Colonic mucosa (tissue), 4 donors: ENCODE results near the gene ZYG11A. TPM values are rescaled to one million over a fixed set of nuclear protein-coding genes. Genes with fewer than 3 reads are reported as not detected.

Experiments used
- DNase-seq: peaks from one replicate; pipeline ENCODE4 v3.0.0-alpha.2; 2020
- H3K27ac ChIP-seq: fragments of 200-600 bp; one replicate; pipeline ENCODE4 v1.8.0; 2021
- H3K27me3 ChIP-seq: fragments of 200-600 bp; one replicate; pipeline ENCODE4 v1.8.0; 2021
- H3K36me3 ChIP-seq: fragments of 200-600 bp; one replicate; pipeline ENCODE4 v1.8.0; 2021
- H3K4me1 ChIP-seq: fragments of 200-600 bp; one replicate; pipeline ENCODE4 v1.8.0; 2021; ENCODE audit warnings: mild to moderate bottlenecking
- H3K4me3 ChIP-seq: fragments of 200-600 bp; one replicate; pipeline ENCODE4 v1.8.0; 2021
- H3K9ac ChIP-seq, 2 donors: one replicate each; pipeline ENCODE4 v1.7.0; 2013; ENCODE audit warnings: control low read depth in 2 of 2, low read depth in 2 of 2, low read length in 2 of 2
- H3K9me3 ChIP-seq: fragments of 200-600 bp; one replicate; pipeline ENCODE4 v1.8.0; 2021
- CTCF ChIP-seq: fragments of 200-600 bp; IDR thresholded peaks from one replicate; pipeline ENCODE4 v1.8.0; 2022; ENCODE audit warnings: antibody characterized with exemption, mild to moderate bottlenecking
- intact Hi-C: fragments of 100-400 bp; cut with DNase I; formaldehyde crosslinking; loops from one replicate; pipeline ENCODE4 v1.14.1; 2022
- total RNA-seq, 2 donors: library from RNA; stranded (reverse); fragmentation: NEBNext Ultra II Directional in 1 of 2; extraction: Animal tissue kit (Norgen Biotek cat#: 25700) in 1 of 2; gene quantifications; one replicate each; pipeline ENCODE4 v1.2.1, GENCODE V29; 2021
- donor health status: healthy.
- donor health status: DM: no; HTN: no; CAD: no.
- donor health status: DM: no; HTN: no; CAD: no.

ZYG11A gene
- total RNA-seq, 2 donors from 2014 or later = 0.05 to 0.22 TPM

- no peaks in the 10 kb centered on the region for H3K4me1 ChIP-seq
Measured at GRCh38 chr1:52919723-52920483, 77.3 kb downstream of the ZYG11A start.

GRCh38 chr1:52920791-52921291, 78.3 kb downstream of the ZYG11A start:
- intact Hi-C loops = loop anchor here (10.0 kb wide), 2 partner anchors 226 to 254 kb away; partner anchors contain the start of gene COA7
- peak overlapping the region; percentile 75 for H3K4me3 ChIP-seq
- peak overlapping the region; percentile 73 to 92 for H3K9ac ChIP-seq
- H3K27ac ChIP-seq = peak overlapping the region; percentile 41
- H3K9me3 ChIP-seq = no peaks in the 10 kb centered on the region
- H3K4me1 ChIP-seq = no peaks in the 10 kb centered on the region
- H3K36me3 ChIP-seq = no peaks in the 10 kb centered on the region
- peak; percentile 52 for DNase-seq
- TF ChIP-seq CTCF = no peak
- no peaks in the 10 kb centered on the region for H3K27me3 ChIP-seq

More at GRCh38 chr1:52919723-52920483, 77.3 kb downstream of the ZYG11A start:
- TF ChIP-seq CTCF = no peak
- H3K9me3 ChIP-seq = no peaks in the 10 kb centered on the region
- no peaks in the 10 kb centered on the region for H3K36me3 ChIP-seq
- H3K27me3 ChIP-seq = no peaks in the 10 kb centered on the region
- H3K4me3 ChIP-seq = no peak overlapping the region
- intact Hi-C loops = loop anchor here (10.0 kb wide), 2 partner anchors 225 to 255 kb away; partner anchors contain the start of gene COA7
- no peak for DNase-seq
- no peak overlapping the region for H3K27ac ChIP-seq
- H3K9ac ChIP-seq = no peak overlapping the region

GRCh38 chr1:52925571-52926005, 83.0 kb downstream of the ZYG11A start:
- Histone ChIP-seq H3K27ac (no peak overlapping the region), H3K27me3 (no peaks in the 10 kb centered on the region), H3K9me3 (no peaks in the 10 kb centered on the region), H3K36me3 (no peaks in the 10 kb centered on the region), H3K4me3 (no peak overlapping the region), H3K9ac (no peak overlapping the region), H3K4me1 (no peaks in the 10 kb centered on the region)
- TF ChIP-seq CTCF = no peak
- no peak for DNase-seq
- intact Hi-C loops = loop anchor here (10.0 kb wide), 2 partner anchors 231 to 249 kb away; partner anchors contain the start of gene COA7

- Histone ChIP-seq H3K9me3 (no peaks in the 10 kb centered on the region), H3K27ac (peak overlapping the region; percentile 38), H3K4me3 (peak overlapping the region; percentile 62), H3K9ac (peak overlapping the region; percentile 71 to 93), H3K36me3 (no peaks in the 10 kb centered on the region), H3K4me1 (no peaks in the 10 kb centered on the region), H3K27me3 (no peaks in the 10 kb centered on the region)
- DNase-seq = no peak
- TF ChIP-seq CTCF = no peak
- intact Hi-C loops = loop anchor here (10.0 kb wide), 2 partner anchors 232 to 248 kb away; partner anchors contain the start of gene COA7
Measured at GRCh38 chr1:52926864-52927211, 84.3 kb downstream of the ZYG11A start.

- Histone ChIP-seq H3K4me1 (no peaks in the 10 kb centered on the region), H3K9ac (peak within 1 kb of the TSS; percentile 93), H3K27me3 (no peaks in the 10 kb centered on the region), H3K9me3 (no peaks in the 10 kb centered on the region), H3K27ac (peak within 1 kb of the TSS; percentile 38), H3K4me3 (peak within 1 kb of the TSS; percentile 62), H3K36me3 (no peaks in the 10 kb centered on the region)
- no peak for TF ChIP-seq CTCF
- DNase-seq = peak; percentile 86
- intact Hi-C loops = loop anchor here (10.0 kb wide), 2 partner anchors 233 to 247 kb away; partner anchors contain the start of gene COA7
Measured at GRCh38 chr1:52927212-52928014, 84.9 kb downstream of the ZYG11A start, which contains the start of gene SCP2. SCP2 (plus strand) TSS chr1:52927276; CDS start chr1:52927397, 121 bp downstream.
